HPDE6-E6E7 (cell line): ENCODE measurements around the gene CFD.
"Not testable (repeated sequence)": the region's sequence is repeated elsewhere in the genome, so short reads cannot be mapped to it uniquely, and the experiment has no call there.

ENCODE experiments used
- DNase-seq: peaks from one replicate; pipeline ENCODE4 v3.0.0; 2011; ENCODE audit warnings: missing footprints; ENCODE audit errors: extremely low spot score

CFD gene

DNA sequence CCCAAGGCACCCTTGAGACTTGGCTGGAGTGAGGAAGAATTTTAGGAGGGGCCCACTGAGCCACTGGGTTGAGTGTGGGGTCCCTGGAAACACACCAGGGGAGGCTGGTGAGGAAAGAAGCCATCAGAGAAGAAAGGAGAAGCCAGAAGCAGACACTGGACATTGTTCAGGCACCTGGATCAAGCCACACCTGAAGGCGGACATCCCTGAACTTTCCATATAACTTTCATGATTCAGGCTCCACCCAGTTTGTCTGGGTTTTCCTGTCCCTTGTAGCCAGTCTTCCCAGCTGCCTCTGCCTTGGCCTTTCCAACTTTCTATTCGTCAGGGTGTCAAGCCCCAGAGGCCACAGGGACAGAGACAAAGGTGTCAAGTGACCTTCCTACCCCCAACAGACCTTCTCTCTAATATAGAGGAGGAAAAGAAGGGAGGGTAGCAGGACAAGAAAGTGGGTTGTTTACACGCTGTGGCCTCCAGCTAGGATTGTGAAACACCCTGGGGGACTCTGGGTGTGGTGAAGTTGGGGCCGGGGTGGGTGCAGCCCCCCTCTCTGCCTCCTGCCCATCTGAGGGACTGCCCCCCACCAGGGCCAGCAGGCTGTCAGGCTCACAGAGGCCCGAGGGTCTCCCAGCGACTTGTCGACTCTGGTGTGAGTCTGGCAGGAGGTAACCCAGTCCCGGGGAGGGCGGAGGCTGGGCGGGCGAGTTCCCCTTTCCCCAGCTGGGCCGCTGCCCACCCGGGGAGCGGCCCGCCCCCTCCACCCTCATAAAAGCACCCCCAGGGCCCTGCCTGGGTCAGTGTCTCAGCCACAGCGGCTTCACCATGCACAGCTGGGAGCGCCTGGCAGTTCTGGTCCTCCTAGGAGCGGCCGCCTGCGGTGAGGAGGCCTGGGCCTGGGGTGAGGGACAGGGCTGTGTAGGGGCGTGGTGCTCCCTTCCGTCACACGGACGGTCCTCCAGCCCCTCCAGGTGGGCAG lies at the start of gene CFD:
TSS of gene CFD (plus strand) at position 797 of the 976 bp plus-strand sequence. CDS start at position 823, 26 bp downstream.
- DNase-seq = no peak

GRCh38 chr19:810077-810855 lies 49.2 kb upstream of the CFD start:
- DNase-seq = no peak

GRCh38 chr19:810883-811489 lies 48.5 kb upstream of the CFD start:
- DNase-seq = no peak

DNA sequence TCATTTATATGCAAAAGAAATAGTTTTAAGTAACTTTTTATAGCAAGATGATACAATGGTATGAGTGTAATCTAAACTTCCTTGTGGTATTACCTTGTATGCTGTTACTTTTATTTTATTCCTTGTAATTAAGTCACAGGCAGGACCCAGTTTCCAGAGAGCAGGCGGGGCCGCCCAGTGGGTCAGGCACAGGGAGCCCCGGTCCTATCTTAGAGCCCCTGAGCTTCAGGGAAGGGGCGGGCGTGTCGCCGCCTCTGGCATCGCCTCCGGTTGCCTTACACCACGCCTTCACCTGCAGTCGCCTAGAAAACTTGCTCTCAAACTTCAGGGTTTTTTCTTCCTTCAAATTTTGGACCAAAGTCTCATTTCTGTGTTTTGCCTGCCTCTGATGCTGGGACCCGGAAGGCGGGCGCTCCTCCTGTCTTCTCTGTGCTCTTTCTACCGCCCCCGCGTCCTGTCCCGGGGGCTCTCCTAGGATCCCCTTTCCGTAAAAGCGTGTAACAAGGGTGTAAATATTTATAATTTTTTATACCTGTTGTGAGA lies 47.9 kb upstream of the CFD start:
- DNase-seq = no peak

GRCh38 chr19:812049-812746 lies 47.3 kb upstream of the CFD start:
- no peak for DNase-seq

GRCh38 chr19:812747-813218 lies 46.7 kb upstream of the CFD start:
- no peak for DNase-seq

DNA sequence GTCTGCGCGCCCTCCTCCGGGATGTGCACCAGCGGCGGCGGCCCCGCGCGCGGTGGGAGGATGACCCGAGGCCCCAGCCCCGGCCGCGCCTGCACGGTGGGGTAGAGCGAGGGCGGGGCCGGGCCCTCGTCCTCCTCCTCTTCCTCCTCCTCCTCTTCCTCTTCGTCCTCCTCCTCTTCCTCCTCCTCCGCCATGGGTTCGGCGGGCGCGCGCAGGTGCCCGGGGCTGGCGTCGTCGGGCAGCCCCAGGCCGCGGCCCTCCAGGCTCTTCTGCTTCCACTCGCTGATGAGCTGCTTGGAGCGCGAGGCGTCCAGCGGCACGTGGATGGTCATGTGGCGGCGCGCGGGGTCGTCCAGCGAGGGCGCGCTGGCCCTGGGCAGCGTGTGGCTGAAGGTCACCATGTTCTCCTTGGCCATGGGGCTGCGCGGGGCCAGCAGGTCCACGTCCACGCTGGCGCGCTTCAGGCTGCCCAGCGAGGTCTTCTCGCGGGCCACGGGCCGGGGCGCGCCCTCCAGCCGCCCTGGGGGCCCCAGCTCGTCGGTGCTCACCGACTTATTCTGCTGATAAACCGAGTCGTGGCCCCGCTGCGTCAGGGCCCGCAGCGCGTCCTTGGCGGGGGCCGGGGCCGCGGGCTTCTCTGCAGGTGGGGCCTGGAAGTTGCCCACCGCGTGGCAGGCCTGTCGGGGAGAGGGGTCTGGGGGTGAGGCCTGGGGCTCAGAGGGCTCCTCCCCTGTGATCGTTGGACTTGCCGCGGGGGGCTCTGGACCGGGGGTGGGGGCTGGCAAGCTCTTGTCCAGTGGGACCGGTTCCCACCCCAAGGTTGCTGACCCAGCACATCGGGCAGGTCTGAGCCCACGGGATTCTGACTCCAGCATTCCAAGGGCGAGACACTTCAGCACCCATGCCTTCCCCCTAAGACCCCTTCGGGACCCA lies 46.0 kb upstream of the CFD start:
- no peak for DNase-seq

GRCh38 chr19:814152-815078 lies 45.0 kb upstream of the CFD start:
- DNase-seq = no peak

DNA sequence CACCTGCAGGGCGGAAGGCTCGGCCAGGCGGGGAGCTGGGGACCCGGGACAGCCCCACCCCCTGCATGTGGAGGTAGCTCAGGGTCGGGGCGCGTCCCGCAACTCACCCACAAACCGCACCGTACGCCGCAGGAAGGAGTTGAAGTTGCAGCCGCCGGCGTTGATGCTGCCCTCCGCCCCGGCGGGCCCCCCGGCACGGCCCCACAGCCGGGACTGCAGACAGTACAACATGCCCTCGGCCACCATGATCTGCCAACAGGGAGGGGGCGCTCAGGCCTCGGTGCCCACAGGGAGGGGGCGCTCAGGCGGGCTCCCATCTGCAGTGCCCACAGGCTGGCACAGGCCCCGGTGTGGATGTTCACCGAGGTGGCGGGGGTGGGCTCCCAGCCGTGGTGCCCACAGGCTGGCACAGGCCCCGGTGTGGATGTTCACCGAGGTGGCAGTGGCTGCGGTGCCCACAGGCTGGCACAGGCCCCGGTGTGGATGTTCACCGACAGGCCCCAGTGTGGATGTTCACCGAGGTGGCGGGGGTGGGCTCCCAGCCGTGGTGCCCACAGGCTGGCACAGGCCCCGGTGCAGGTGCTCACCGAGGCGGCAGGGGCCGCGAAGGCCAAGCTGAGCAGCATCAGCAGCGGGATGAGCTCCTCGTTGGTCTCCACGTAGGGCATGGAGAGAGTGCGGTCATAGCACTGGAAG lies 44.2 kb upstream of the CFD start:
- no peak for DNase-seq

DNA sequence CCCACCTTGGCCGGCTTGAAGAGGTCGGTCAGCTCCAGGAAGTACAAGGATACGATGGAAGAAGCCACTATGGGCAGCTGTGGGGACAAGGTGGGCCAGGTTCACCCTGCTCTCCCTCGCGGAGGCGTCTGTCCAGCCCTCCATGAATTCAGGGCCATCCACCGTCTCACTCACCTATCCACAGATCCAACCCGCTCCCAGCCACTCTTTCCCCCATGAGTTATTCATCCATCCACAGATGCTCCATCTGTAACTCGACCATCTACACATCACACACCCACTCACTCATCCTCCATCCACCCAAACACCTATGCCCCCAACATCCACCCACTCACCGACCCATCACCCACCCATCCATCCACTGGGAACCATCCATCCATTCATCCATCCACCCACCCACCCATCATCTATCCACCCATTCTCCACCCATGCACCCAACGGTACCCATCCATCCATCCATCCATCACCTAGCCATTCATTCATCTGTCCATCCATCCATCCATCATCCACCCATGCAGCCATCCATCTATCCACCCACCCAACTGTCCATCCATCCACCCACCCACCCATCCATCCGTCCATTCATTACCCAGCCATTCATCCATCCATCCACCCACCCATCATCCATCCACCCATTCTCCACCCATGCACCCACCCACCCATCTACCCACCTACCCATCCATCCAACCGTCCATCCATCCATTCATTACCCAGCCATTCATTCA lies 43.5 kb upstream of the CFD start:
- DNase-seq = no peak

DNA sequence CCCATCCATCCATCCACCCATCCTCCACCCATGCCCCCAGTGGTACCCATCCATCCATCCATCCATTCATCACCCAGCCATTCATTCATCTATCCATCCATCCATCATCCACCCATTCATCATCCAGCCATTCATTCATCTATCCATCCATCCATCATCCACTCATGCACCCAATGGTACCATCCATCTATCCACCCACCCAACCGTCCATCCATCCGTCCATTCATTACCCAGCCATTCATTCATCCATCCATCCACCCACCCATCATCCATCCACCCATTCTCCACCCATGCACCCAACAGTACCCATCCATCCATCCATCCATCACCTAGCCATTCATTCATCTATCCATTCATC lies 43.0 kb upstream of the CFD start:
- DNase-seq = no peak

- DNase-seq = not testable (repeated sequence)
Observed at GRCh38 chr19:820212-820611, 39.3 kb upstream of the CFD start.

GRCh38 chr19:821231-821824 lies 38.1 kb upstream of the CFD start:
- no peak for DNase-seq

GRCh38 chr19:821825-822503 lies 37.5 kb upstream of the CFD start, which contains the start of gene PLPPR3:
PLPPR3 (minus strand) TSS chr19:821955; CDS start chr19:821559, 396 bp downstream.
- DNase-seq = no peak

DNA sequence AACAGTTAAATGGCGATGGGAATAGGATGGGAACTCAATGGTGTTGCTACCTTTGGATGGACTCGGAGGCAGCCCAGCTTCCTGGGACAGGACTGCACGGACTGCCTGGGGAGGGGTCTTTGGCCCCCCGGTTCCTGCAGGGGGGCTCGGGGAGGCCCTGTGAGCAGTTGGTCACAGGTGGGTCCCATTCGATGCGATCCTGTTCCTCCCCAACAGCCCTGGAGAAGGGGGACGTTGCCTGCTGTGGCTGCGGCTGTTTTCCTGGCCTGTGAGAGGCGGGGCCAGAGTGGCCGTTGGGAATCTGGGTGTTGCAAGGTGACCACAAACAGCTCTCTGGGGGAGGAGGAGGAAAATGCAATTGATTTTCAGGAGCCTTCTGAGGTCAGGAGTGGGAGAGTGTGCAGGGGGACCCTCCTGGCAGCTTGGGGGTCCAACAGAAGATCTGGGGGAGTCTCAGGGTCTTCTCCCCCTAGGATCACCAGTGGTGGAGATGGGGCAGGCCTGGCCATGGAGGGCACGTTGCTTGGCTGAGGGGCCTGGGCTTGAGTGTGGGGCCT lies 35.8 kb upstream of the CFD start:
- DNase-seq = no peak

DNA sequence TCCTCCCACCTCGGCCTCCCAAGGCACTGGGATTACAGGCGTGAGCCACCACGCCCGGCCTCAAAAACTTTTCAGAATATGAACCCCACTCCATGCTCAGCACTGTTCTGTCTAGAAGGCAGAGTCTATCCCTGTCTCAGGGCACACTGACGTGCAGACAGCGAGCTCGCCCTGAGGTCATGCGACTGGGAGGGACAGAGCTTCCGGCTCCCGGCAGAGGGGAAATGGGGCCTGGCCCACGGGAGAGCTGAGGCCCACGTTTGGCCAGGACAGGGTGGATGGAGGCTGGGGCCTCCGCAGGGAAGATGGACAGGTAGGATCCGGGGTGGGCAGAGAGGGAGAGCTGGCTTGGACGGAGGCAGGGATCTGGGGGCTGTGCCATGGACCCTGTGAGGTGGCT lies 34.6 kb upstream of the CFD start:
- DNase-seq = no peak
